Esophagus muscularis mucosa (tissue), 3 donors: ENCODE measurements around the gene TPSG1.
"Not testable (repeated sequence)": the region's sequence is repeated elsewhere in the genome, so short reads cannot be mapped to it uniquely, and the experiment has no call there.

ENCODE experiments used
- POLR2A ChIP-seq: fragments of 450-650 bp; IDR thresholded peaks from one replicate; pipeline ENCODE4 v1.6.1; 2017; ENCODE audit warnings: antibody characterized with exemption, moderate library complexity, mild to moderate bottlenecking, low read depth
- TF ChIP-seq, protein P1 (sequence below), 3 experiments: fragments of 200-600 bp in 2 of 3; fragments of 450-650 bp in 1 of 3; sonication (generic) in 2 of 3; IDR thresholded peaks; one replicate each; pipeline ENCODE4 v1.5.1; 2017 to 2019; ENCODE audit warnings: antibody characterized with exemption in 3 of 3, mild to moderate bottlenecking in 2 of 3, moderate library complexity in 1 of 3

DNA sequence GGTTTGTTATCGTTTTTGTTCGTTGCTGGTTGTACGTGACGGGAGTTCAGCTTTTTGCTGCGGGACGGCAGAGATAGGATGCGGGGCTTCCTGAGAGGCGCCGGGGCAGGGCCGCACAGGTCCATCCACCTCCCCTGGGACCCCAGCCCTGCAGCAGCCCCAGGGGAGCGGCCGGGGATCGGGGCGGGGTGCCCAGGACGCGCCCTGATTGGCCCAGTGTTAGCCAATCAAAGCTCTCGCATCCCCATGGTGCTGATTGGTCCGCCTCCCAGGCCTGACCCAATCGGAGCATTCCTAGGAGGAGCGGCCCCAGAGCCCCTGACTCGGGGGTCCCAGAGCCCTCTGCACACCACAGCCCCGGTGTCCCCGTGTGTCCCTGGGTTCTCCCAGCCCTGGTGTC is 13.8 kb upstream of the TPSG1 start:
- TF ChIP-seq, protein P1, sequence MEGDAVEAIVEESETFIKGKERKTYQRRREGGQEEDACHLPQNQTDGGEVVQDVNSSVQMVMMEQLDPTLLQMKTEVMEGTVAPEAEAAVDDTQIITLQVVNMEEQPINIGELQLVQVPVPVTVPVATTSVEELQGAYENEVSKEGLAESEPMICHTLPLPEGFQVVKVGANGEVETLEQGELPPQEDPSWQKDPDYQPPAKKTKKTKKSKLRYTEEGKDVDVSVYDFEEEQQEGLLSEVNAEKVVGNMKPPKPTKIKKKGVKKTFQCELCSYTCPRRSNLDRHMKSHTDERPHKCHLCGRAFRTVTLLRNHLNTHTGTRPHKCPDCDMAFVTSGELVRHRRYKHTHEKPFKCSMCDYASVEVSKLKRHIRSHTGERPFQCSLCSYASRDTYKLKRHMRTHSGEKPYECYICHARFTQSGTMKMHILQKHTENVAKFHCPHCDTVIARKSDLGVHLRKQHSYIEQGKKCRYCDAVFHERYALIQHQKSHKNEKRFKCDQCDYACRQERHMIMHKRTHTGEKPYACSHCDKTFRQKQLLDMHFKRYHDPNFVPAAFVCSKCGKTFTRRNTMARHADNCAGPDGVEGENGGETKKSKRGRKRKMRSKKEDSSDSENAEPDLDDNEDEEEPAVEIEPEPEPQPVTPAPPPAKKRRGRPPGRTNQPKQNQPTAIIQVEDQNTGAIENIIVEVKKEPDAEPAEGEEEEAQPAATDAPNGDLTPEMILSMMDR (IDR thresholded peaks at IDR 0.05), result not testable (repeated sequence)
- TF ChIP-seq POLR2A, result not testable (repeated sequence)
